Astrocyte of the spinal cord (primary cell): ENCODE results near the gene MYL6B.

Experiments used
- DNase-seq: peaks from one replicate; pipeline ENCODE4 v3.0.0; 2011; ENCODE audit warnings: low read depth, low spot score
- H3K4me3 ChIP-seq: 2 replicates; pipeline ENCODE4 v1.5.1; 2011; ENCODE audit warnings: low read depth, mild to moderate bottlenecking, low read length, moderate library complexity
- CTCF ChIP-seq: IDR thresholded peaks from 2 replicates; pipeline ENCODE4 v1.5.1; 2012; ENCODE audit warnings: low read depth, mild to moderate bottlenecking, low read length, inconsistent platforms
- in situ Hi-C: cut with HindIII; loops from 2 replicates; pipeline ENCODE4 v1.10.0; 2017; ENCODE audit warnings: low sequenced_read_pairs

The MYL6B gene

GRCh38 chr12:56152132-56152755, at the start of gene MYL6B:
MYL6B (plus strand) TSS chr12:56152587; CDS start chr12:56153919, 1,332 bp downstream.
- no peak for TF ChIP-seq CTCF
- DNase-seq: peak; percentile 93
- peak within 1 kb of the TSS; percentile 74 for H3K4me3 ChIP-seq
- in situ Hi-C loops: no loop called here

DNA sequence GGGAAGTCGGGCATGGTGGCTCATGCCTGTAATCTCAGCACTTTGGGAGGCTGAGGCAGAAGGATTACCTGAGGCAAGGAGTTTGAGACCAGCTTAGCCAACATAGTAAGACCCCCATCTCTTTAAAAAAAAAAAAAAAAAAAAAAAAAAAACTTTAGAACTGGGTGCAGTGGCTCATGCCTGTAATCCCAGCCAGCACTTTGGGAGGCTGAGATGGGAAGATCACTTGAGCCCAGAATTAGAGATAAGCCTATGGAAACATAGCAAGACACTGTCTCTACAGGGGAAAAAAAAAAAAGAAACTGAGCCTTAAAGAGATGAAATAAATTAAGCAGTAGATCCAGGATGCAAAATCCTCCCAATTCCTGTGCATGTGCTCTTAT, 49.7 kb upstream of the MYL6B start:
- in situ Hi-C loops: no loop called here
- no peak for DNase-seq
- TF ChIP-seq CTCF: no peak
- H3K4me3 ChIP-seq: no peak overlapping the region

DNA sequence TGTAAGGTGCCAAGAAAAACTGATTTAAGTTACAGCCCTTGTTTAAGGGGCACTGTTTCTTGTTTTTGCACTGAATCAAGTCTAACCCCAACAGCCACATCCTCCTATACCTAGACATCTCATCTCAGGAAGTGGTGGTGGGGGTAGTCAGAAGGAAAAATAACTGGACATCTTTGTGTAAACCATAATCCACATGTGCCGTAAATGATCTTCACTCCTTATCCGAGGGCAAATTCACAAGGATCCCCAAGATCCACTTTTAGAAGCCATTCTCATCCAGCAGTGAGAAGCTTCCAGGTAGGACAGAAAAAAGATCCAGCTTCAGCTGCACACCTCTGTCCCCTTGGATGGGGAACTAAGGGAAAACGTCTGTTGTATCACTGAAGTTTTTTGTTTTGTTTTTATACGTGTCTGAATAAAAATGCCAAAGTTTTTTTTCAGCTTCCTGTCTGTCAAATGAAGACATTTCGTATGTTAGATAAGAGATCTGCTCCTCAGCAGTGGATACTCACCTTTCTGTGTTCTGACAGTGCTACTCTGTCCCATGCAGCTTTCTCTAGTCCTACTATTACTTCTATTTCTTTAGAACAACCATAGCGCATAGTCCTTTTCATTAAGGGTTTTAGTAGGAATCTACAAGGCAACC, 49.2 kb upstream of the MYL6B start:
- peak overlapping the region; percentile 93 for H3K4me3 ChIP-seq
- no peak for TF ChIP-seq CTCF
- in situ Hi-C loops: no loop called here
- no peak for DNase-seq

DNA sequence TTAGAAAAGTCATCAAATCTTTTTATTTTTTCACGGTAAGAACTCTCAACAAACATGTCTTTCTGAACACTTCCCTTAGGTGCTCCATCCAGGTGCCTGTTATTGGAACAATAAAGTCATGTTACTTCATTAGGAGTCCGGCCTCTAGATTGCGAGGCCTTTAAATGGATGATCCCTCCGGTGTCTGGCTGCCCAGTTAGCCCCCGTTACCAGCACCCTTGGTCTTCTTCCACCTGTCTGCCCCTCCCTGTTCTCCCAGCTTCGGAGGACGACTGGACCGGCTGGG, 48.6 kb upstream of the MYL6B start:
- no peak for TF ChIP-seq CTCF
- peak overlapping the region; percentile 93 for H3K4me3 ChIP-seq
- in situ Hi-C loops: no loop called here
- DNase-seq: no peak

GRCh38 chr12:56104109-56104814, 48.1 kb upstream of the MYL6B start, which contains the start of gene PA2G4:
PA2G4 (plus strand) TSS chr12:56104559; CDS start chr12:56104738, 179 bp downstream.
- DNase-seq: peak; percentile 100

More at GRCh38 chr12:56104109-56104814, 48.1 kb upstream of the MYL6B start, which contains the start of gene PA2G4:
- TF ChIP-seq CTCF: no peak
- H3K4me3 ChIP-seq: peak within 1 kb of the TSS; percentile 93
- in situ Hi-C loops: no loop called here
